Immature natural killer cell (primary cell): Measurements from ENCODE around the gene CCDC116. TPM values are rescaled to one million over a fixed set of nuclear protein-coding genes. Genes with fewer than 3 reads are reported as not detected.
"Not testable (repeated sequence)": the region's sequence is repeated elsewhere in the genome, so short reads cannot be mapped to it uniquely, and the experiment has no call there.

Experiments
- DNase-seq, 3 donors: peaks; one replicate each; pipeline ENCODE4 v3.0.0; 2022; ENCODE audit warnings: mixed read lengths in 1 of 3
- H3K27ac Mint-ChIP-seq, 6 donors: one replicate each; pipeline ENCODE4 v1.8.0; 2020; ENCODE audit warnings: mixed read lengths in 6 of 6, mild to moderate bottlenecking in 5 of 6, inconsistent platforms in 4 of 6, moderate library complexity in 3 of 6
- H3K27me3 Mint-ChIP-seq, 3 donors: one replicate each; pipeline ENCODE4 v1.8.0; 2020 to 2021; ENCODE audit warnings: low read depth in 3 of 3, mild to moderate bottlenecking in 3 of 3, mixed read lengths in 3 of 3, moderate library complexity in 3 of 3, inconsistent platforms in 1 of 3
- H3K36me3 Mint-ChIP-seq, 3 donors: one replicate each; pipeline ENCODE4 v1.8.0; 2020; ENCODE audit warnings: mixed read lengths in 3 of 3, inconsistent platforms in 2 of 3, mild to moderate bottlenecking in 2 of 3
- H3K4me1 Mint-ChIP-seq, 2 donors: one replicate each; pipeline ENCODE4 v1.8.0; 2020; ENCODE audit warnings: inconsistent platforms in 2 of 2, mild to moderate bottlenecking in 2 of 2, mixed read lengths in 2 of 2, moderate library complexity in 1 of 2
- H3K4me3 Mint-ChIP-seq, 5 donors: one replicate each; pipeline ENCODE4 v1.8.0; 2020; ENCODE audit warnings: mild to moderate bottlenecking in 5 of 5, mixed read lengths in 5 of 5, inconsistent platforms in 3 of 5, moderate library complexity in 3 of 5
- H3K9me3 Mint-ChIP-seq, 6 donors: one replicate each; pipeline ENCODE4 v1.8.0; 2020; ENCODE audit warnings: mild to moderate bottlenecking in 6 of 6, mixed read lengths in 6 of 6, inconsistent platforms in 4 of 6, moderate library complexity in 3 of 6
- polyA plus RNA-seq, 3 donors: library from polyadenylated mRNA; unstranded; fragments of 300-500 nt; fragmentation: Illumina TruSeq; gene quantifications; one replicate each; pipeline ENCODE4 v1.2.3, GENCODE V29; 2021

Gene CCDC116
- polyA plus RNA-seq, 3 donors from 2014 or later = 0.13 TPM; not detected in 2

- Mint-ChIP-seq H3K4me3 (peak overlapping the region; percentile 50 to 71 (median 63)), H3K27ac (peak overlapping the region; percentile 35 to 80 (median 74)), H3K36me3 (peaks cover 9 to 27% (median 12%) of the 10 kb centered on the region in 3 donors), H3K27me3 (peaks cover 5 to 19% (median 7%) of the 10 kb centered on the region in 3 donors), H3K9me3 (no peaks in the 10 kb centered on the region), H3K4me1 (peaks cover 36 to 48% of the 10 kb centered on the region in 2 donors)
- DNase-seq = peak in 1 of 3 donors; percentile 38
Observed at GRCh38 chr22:21677606-21678443, 45.3 kb downstream of the CCDC116 start.

GRCh38 chr22:21678842-21679241, 46.3 kb downstream of the CCDC116 start:
- Mint-ChIP-seq H3K27me3 (peaks cover 5 to 21% (median 7%) of the 10 kb centered on the region in 3 donors), H3K27ac (peak overlapping the region in 4 of 6 donors; percentile 64 to 74 (median 74)), H3K36me3 (peaks cover 4 to 17% (median 12%) of the 10 kb centered on the region in 3 donors), H3K4me3 (peak overlapping the region in 3 of 5 donors; percentile 50 to 71 (median 65)), H3K4me1 (peaks cover 36 to 48% of the 10 kb centered on the region in 2 donors)
- DNase-seq, H3K9me3 Mint-ChIP-seq: not testable (repeated sequence)

DNA sequence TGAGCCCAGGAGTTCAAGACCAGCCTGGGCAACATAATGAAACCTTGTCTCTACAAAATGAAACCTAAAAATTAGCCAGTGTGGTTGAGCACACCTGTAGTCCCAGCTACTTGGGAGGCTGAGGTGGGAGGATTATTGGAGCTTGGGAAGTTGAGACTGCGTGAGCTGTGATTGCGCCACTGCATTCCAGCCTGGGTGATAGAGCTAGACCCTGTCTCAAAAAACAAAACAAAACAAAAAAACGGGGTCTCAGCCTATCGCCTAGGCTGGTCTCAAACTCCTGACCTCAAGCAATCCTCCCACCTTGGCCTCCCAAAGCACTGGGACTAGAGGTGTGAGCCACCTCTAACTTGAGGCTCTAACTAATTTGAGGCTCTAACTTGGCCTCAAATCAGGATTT, 46.8 kb downstream of the CCDC116 start:
- H3K9me3 Mint-ChIP-seq = no peaks in the 10 kb centered on the region
- H3K27me3 Mint-ChIP-seq = peaks cover 5 to 19% (median 7%) of the 10 kb centered on the region in 3 donors
- H3K36me3 Mint-ChIP-seq = peaks cover 4 to 15% (median 12%) of the 10 kb centered on the region in 3 donors
- peak overlapping the region in 1 of 6 donors; percentile 53 for H3K27ac Mint-ChIP-seq
- no peak overlapping the region for H3K4me3 Mint-ChIP-seq
- no peak for DNase-seq
- H3K4me1 Mint-ChIP-seq = peaks cover 36 to 48% of the 10 kb centered on the region in 2 donors

GRCh38 chr22:21680830-21681565, 48.4 kb downstream of the CCDC116 start:
- Mint-ChIP-seq H3K27ac (peak overlapping the region; percentile 88 to 97 (median 94)), H3K9me3 (no peaks in the 10 kb centered on the region), H3K27me3 (peaks cover 5 to 19% (median 7%) of the 10 kb centered on the region in 3 donors), H3K4me3 (peak overlapping the region; percentile 70 to 94 (median 85)), H3K4me1 (peaks cover 36 to 45% of the 10 kb centered on the region in 2 donors), H3K36me3 (peaks cover 3 to 12% (median 9%) of the 10 kb centered on the region in 3 donors)
- DNase-seq = peak; percentile 65 to 78 (median 65)

- H3K9me3 Mint-ChIP-seq = no peaks in the 10 kb centered on the region
- H3K27ac Mint-ChIP-seq = peak overlapping the region; percentile 88 to 97 (median 94)
- H3K4me3 Mint-ChIP-seq = peak overlapping the region; percentile 70 to 94 (median 85)
- H3K27me3 Mint-ChIP-seq = peaks cover 5 to 19% (median 7%) of the 10 kb centered on the region in 3 donors
- DNase-seq = no peak
- peaks cover 36 to 40% of the 10 kb centered on the region in 2 donors for H3K4me1 Mint-ChIP-seq
- H3K36me3 Mint-ChIP-seq = peaks cover 3 to 10% (median 3%) of the 10 kb centered on the region in 3 donors
Observed at GRCh38 chr22:21681566-21682370, 49.2 kb downstream of the CCDC116 start.

GRCh38 chr22:21682385-21683175, 50.0 kb downstream of the CCDC116 start:
- peaks cover 3 to 19% (median 7%) of the 10 kb centered on the region in 3 donors for H3K27me3 Mint-ChIP-seq
- H3K9me3 Mint-ChIP-seq = no peaks in the 10 kb centered on the region
- DNase-seq = no peak
- peak overlapping the region in 2 of 5 donors; percentile 5 to 60 for H3K4me3 Mint-ChIP-seq
- H3K27ac Mint-ChIP-seq = peak overlapping the region; percentile 39 to 93 (median 64)
- H3K4me1 Mint-ChIP-seq = peaks cover 34 to 36% of the 10 kb centered on the region in 2 donors
- H3K36me3 Mint-ChIP-seq = peaks cover 3 to 10% (median 7%) of the 10 kb centered on the region in 3 donors

DNA sequence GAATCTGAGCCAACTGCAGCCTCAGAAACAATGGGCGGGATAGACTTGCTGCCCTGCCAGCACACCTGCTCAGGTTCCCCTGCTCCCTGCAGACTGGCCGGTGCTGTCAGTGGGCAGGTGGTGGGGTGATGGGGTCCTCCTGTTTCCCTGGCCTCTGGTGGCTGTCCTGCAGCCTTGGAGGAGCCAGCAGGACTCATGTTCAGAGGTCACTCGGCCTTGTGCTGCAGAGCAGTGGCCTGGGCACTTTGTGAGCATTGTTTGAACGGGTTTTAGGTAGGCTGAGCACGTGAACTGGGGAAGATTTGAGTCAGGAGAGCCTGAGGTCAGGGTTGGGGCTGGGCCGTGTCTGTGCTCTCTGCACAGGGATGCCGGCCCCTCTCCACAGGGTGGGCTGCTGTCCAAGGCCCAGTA, 50.8 kb downstream of the CCDC116 start:
- peak overlapping the region in 1 of 6 donors; percentile 57 for H3K27ac Mint-ChIP-seq
- peaks cover 3 to 10% (median 7%) of the 10 kb centered on the region in 3 donors for H3K36me3 Mint-ChIP-seq
- H3K27me3 Mint-ChIP-seq = peaks cover 3 to 19% (median 7%) of the 10 kb centered on the region in 3 donors
- H3K4me3 Mint-ChIP-seq = no peak overlapping the region
- H3K9me3 Mint-ChIP-seq = no peaks in the 10 kb centered on the region
- H3K4me1 Mint-ChIP-seq = peaks cover 26 to 28% of the 10 kb centered on the region in 2 donors
- DNase-seq = no peak

GRCh38 chr22:21684492-21685163, 52.1 kb downstream of the CCDC116 start:
- H3K27me3 Mint-ChIP-seq = peaks cover 6 to 23% (median 14%) of the 10 kb centered on the region in 3 donors
- peaks cover 32 to 36% of the 10 kb centered on the region in 2 donors for H3K4me1 Mint-ChIP-seq
- peak overlapping the region in 5 of 6 donors; percentile 34 to 78 (median 63) for H3K27ac Mint-ChIP-seq
- no peaks in the 10 kb centered on the region for H3K9me3 Mint-ChIP-seq
- DNase-seq = no peak
- peaks cover 3 to 10% (median 10%) of the 10 kb centered on the region in 3 donors for H3K36me3 Mint-ChIP-seq
- no peak overlapping the region for H3K4me3 Mint-ChIP-seq

- no peak overlapping the region for H3K4me3 Mint-ChIP-seq
- H3K4me1 Mint-ChIP-seq = peaks cover 37 to 39% of the 10 kb centered on the region in 2 donors
- peaks cover 3 to 10% (median 10%) of the 10 kb centered on the region in 3 donors for H3K36me3 Mint-ChIP-seq
- DNase-seq = no peak
- peaks cover 11 to 28% (median 17%) of the 10 kb centered on the region in 3 donors for H3K27me3 Mint-ChIP-seq
- no peaks in the 10 kb centered on the region for H3K9me3 Mint-ChIP-seq
- peak overlapping the region in 5 of 6 donors; percentile 34 to 78 (median 67) for H3K27ac Mint-ChIP-seq
Observed at GRCh38 chr22:21685164-21685513, 52.6 kb downstream of the CCDC116 start.

DNA sequence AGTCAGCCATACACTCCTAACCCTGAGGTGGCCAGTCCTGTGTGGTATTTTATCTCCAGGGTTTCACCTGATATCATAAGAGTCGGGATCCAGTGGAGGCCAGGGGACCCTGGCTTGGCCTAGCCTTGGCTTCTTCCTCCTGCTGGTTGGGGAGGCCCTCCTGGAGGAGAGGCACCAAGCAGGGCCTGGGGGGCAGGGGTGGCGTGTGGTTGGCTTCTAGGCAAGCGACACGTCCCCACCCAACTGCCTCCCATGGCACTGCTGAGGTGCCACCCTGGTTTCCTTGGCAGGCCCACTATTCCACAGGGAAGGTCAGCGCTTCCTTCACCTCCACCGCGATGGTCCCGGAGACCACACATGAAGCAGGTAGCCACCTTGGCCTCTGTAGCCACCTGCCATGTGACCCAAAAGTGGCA, 53.6 kb downstream of the CCDC116 start:
- peaks cover 3 to 13% (median 10%) of the 10 kb centered on the region in 3 donors for H3K36me3 Mint-ChIP-seq
- peaks cover 38 to 40% of the 10 kb centered on the region in 2 donors for H3K4me1 Mint-ChIP-seq
- no peak overlapping the region for H3K4me3 Mint-ChIP-seq
- no peak for DNase-seq
- peaks cover 13 to 29% (median 14%) of the 10 kb centered on the region in 3 donors for H3K27me3 Mint-ChIP-seq
- H3K9me3 Mint-ChIP-seq = no peaks in the 10 kb centered on the region
- H3K27ac Mint-ChIP-seq = peak overlapping the region in 2 of 6 donors; percentile 29 to 67
